ENCODE results near the gene MBNL2.

MBNL2 gene

DNA sequence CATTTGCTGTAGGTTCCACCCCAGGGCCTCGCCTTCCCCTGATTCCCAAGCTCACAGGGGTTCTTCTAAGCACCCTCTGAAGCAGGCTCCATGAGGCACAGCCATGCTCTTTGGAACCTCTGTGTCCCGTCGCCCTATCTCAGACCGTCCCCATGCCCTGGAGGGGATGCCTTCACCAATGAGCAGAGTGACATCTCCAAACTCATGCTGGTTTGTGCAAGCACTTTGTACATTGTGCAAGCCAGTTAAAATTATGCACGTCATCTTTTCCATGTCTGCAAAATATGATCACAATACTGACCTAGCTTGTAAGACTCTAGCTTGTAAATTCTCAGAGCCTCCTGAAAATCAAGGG lies 165.3 kb downstream of the MBNL2 start:
- peak; percentile 74 for DNase-seq

DNA sequence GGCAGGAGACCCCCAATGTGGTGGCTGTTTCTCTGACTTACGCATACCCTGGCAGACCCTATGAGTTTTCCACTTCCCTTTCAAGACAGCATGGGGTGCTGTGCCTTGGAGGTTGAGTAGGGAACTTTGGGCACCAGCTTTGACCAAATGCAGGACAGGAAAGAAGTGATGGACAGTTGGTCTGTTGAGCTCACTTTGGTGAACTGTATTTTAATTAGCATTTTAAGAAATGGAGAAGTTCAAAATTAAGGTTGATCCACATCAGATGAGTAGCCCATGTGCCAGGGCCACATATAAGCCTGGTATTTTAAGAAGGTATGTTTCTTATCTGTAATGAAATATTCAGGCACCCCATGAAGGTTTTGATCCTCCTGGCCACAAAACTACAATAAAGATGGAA lies 165.8 kb downstream of the MBNL2 start:
- no peak for DNase-seq

DNA sequence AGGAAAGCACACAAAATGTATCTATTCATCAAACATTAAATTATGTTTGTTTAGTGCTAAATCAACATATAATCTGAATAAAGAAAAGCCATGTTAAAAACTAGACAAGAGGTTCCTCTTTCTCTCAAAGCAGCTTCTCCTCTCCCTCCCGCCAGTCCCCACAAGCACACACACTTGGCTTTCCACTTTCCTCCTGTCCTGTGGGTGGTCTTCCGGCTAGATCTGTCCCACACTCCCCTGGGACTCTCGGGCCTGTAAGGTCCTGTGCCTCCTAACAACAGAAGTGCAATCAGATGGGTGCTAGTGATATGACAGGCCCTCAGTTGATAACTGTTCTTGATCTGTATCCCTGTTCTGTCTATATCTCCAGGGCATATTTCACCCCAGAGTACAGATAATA lies 166.2 kb downstream of the MBNL2 start:
- DNase-seq = no peak

DNA sequence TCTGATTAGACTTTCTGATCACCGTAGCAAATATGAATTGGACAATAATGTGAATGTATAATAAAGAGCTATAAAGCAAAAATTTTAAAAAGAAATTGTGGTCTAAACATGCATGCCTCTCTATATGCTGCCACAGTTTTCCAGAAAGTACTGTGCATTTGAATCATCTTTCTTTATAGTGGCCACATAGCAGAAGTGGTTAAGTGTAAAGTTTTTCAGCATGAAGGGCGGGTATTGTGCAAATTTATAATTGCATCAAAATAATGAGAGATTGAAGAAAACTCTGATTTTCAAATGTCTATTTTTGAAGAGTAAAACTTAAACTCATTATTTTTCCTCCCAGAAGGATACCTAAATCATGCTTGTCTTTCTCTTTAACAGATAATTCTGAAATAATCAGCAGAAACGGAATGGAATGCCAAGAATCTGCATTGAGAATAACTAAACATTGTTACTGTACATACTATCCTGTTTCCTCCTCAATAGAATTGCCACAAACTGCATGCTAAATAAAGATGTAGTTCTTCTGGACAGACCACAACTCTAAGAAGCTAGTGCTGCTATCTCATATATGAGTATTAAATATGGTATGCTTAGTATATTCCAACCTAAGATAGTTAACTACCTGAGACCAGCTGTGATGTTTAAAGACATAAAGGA lies 168.9 kb downstream of the MBNL2 start:
- DNase-seq = no peak

DNA sequence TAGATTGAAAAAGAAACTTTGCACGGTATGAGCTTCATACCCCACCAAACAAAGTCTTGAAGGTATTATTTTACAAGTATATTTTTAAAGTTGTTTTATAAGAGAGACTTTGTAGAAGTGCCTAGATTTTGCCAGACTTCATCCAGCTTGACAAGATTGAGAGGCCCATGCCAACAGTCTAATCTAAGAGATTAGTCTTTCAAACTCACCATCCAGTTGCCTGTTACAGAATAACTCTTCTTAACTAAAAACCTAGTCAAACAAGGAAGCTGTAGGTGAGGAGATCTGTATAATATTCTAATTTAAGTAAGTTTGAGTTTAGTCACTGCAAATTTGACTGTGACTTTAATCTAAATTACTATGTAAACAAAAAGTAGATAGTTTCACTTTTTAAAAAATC lies 169.9 kb downstream of the MBNL2 start:
- no peak for DNase-seq

DNA sequence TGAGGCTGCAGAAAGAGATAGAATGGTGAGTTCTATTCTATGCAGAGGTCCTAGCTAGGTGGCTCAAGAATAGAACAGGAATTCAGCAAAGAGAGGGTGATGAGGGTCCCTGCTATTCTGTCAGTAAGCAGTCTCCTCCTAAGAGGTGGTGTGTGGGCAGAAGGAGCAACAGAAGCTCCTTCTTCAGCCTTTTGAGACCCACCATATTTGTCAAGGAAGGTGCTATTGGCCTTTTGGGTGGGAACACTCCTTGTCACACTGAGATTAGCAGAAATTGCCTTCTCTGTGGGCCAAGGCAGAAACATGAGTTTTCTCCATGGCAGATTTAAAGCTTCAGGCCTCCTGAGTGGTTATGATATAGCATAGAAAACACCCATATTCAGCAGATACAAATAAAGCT lies 172.4 kb downstream of the MBNL2 start:
- DNase-seq = no peak

DNA sequence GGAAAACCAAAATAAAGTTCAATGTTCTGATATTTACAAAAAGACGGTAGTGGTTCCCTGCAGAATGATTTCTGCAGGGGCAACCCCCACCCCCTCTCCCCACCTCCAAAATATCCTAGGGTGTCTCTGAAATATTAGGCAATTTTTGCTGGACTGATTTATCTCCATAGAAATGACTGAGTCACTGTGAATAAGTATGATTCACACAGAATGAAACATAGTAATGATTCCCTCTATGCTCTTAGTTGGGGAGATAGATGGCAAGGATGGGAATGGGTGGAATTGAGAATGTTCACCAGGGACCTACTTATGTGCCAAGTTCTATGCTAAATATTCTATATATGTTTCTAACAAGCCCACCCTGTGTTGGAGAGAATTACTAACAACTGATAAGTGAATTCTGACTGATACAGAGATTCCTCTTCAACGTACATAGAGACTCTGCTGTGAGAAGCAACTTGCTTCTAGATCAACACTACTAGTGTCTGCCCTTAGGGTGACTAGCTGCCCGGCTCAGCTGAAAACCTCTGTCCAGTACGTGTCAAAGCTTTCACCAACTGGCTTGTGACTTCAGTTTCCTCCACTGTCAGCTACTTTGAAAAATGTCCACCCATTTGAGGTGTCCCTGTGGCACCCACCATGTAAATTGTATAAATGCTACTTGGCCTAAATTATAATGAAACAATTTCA lies 173.5 kb downstream of the MBNL2 start:
- no peak for DNase-seq

DNA sequence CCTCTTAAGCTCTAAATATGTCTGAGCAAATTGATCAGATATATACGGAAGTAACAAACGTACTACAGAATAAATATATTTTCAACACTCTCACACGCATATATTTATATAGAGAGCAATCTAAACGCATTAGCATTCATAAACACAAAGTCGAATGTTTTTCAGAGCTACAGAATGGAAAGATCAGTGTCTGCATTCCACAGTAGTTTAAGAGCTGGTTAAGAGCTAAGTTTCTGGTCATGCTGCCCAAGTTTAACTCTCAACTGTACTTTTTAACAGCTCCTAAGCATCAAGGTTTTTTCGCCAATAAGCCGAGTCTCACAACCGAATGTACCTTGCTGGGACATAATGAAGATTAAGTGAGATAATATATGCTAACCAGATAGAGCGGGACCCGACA lies 175.1 kb downstream of the MBNL2 start:
- DNase-seq = no peak

DNA sequence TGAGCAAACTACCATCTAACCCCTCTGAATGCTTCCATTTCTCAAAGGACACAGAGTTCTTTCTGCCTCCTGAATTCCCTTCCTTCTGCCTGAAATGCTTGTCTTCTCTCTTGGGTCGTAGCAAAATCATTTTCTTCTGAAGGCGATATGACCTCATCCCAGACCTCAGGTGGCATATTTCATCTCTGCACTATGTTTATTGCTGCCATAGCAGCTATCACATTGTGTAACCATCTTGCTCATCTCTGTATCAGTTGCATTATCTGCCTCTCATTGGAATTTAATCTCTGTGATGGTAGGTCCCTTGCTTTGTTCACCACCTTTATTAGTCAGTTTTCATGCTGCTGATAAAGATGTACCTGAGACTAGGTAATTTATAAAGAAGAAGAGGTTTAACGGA lies 179.3 kb downstream of the MBNL2 start:
- DNase-seq = no peak

DNA sequence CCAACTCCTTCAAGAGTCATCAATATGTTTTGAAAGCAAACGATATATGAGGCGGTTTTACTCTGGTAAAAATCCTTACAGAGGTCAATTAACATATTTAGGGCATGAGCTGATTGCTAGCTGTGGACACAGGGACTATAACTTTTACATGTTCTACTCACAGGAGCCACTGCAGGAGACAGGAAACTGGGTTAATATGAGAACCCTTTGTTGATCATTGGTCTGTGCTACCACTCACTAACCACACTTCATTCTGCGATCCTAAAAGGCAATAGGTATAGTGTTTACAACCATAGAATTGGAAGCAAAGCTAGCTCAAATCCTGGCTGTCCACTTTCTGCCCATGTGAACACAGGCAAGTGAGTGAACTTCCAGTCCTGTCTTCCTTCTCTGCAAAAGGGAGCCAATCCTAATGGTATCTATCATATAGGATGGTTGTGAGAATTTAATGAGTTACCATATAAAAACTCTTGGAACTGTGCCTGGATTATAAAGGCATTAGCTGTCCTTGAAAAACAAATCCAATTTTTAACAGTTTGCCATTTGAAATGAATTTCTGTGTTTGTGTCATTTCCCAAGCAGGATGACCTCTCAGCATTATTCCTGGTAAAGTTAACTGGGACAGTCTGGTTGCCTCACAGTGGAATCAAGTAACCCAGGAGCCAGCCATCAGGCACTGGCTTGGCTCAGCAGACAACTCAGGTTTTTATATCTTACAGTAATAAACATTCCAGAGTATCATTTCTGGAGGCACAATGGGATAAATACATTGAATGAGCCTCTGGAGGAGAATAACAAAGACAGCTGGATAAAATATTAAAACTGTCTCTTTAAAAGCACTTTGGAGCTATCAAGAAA lies 182.0 kb downstream of the MBNL2 start:
- no peak for DNase-seq

DNA sequence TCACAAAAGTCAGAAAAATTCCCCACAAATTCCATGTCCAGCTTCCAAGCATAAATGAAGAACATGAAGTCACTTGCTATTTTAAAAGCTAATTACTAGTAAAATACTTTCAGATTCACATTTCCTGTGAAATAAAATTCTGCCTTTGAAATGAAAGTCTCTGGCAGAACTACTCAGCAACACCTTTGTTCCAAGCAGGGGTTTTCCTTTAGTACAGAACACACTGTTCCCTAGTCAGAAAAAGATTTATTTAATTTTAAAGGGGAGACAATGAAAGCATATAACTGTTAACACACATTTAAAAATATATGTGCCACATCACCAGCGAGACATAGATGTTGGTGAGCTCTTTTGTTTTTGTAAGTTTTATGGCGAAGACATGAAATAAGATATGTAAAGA lies 185.4 kb downstream of the MBNL2 start:
- DNase-seq = no peak

DNA sequence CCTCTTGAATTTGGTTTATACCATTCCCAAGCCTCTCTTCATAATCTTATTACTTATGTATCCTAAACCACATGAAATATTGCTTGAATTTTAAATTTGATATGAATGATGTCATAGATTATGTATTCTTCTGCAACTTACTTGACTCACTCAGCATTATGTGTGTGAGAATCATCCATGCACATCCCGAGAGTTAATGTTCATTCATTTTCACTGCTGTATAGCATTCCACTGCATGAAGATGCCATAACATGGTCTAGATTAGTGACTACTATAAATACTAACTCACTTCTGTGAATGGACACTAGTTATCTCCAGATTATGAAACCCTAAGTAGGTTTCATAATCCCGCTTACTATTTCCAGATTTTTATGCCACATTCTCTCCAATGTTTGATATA lies 186.8 kb downstream of the MBNL2 start:
- no peak for DNase-seq

DNA sequence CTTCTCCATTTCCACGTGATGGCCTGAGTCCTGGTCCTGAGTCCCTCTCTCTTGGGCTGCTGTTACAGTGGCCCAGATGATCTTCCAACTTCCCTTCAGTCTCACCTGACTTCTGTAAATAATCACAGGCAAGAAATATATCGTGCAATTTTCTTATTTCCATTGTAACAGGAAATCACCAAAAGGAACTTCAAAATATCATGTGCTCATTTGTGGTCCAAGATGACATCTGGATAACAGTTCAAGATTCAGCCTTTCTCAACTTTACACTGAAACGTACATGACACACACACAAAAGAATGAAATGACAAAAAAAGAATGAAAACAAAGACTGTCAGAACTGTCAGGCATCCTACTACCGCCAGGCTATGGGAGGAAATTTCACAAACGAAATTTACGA lies 189.9 kb downstream of the MBNL2 start:
- no peak for DNase-seq

DNA sequence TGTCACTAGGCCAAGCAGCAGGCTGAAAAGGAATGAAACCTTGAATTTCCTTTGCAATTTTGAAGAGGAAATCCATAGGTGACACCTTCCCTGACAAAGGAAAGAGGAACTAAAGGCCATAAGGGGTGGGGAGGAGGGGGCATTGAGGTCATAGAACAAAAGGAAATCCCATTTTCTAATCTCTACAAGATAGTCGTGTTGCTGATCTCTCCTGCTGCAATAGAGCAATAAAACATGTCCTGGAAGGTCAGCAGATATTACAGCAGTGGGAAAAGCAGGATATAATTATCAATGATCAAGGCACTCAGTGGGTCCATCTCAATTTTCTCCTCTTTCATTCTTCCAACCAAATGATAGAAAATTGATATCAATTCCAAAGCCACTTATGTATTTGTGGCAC lies 191.6 kb downstream of the MBNL2 start:
- DNase-seq = no peak

DNA sequence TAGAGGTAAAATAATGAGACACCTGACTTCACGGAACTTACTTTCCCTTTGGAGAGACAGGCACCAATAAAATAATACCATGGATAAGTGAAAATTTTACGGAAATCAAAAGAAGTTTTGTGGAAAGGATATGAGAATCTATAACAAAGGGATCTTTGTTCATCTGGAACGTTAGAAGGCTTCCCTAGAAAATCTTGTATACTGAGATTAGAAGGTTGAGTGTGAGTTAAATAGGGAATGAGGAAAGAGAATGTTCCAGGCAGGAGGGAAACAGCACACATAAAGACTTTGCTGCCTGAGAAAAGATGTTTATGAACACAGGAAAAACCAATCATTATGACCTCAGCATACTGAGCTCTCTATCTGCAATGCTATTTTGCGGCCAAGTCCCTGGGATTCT lies 192.3 kb downstream of the MBNL2 start:
- DNase-seq = no peak

DNA sequence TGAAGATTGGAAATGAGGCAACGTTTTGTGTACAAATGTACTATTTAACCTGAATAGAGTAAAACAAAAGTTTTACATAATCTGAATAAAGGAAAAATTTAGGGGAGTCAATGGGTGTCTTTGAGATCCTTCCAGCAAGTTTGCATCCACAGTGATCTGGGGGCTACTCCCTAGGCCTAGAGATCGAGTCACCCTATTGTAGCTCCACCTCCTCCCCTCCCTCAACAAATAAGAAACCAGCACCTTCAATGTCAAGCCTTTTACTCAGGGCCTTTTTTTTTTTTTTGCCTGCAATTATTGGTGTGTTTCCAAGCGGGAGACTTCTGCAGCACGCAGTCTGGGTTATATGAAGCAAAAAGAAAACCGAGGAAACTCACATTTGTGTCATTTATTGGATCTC lies 195.6 kb downstream of the MBNL2 start:
- no peak for DNase-seq

DNA sequence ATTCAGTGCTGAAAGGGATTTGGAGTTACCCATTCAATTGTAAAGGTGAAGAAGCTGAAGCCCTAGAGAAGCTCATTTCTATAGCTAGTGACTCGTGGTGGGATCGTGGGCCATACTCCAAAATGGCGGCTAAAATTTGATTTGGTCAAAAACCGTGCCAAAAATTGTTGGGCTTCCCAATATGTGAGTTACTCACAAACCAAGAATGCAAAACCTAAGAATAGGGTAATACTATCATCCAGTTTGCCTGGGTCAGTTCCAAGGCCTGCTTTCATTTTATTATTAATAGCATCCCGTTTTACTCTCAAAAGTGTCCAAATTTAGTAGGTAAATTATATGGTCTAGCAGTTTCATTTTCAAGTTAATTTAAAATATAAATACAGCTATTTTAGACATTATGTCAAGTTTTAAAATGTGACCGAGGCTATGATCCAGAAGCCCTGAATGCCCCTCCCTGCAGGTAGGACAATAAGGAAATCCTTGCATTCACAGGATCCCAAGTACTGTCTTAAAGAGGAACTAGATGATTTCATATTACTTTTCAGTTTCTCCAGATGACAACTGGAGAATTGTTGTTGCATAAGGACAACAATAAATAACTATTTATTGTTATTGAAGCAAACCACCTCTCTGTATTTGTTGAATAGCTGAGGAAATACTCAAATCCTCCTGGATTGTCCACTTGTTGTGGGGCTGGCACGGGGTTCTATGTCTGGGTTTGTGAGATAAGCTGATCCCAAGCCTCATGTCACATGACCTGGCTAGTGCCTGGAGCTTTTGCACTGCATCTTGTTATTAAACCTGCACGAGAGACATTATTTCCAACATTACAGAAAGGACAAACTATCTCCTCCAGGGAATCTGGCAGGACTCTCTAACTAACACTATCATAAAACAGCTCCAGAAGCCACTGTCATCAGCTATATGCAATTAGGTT lies 200.3 kb downstream of the MBNL2 start:
- no peak for DNase-seq

DNA sequence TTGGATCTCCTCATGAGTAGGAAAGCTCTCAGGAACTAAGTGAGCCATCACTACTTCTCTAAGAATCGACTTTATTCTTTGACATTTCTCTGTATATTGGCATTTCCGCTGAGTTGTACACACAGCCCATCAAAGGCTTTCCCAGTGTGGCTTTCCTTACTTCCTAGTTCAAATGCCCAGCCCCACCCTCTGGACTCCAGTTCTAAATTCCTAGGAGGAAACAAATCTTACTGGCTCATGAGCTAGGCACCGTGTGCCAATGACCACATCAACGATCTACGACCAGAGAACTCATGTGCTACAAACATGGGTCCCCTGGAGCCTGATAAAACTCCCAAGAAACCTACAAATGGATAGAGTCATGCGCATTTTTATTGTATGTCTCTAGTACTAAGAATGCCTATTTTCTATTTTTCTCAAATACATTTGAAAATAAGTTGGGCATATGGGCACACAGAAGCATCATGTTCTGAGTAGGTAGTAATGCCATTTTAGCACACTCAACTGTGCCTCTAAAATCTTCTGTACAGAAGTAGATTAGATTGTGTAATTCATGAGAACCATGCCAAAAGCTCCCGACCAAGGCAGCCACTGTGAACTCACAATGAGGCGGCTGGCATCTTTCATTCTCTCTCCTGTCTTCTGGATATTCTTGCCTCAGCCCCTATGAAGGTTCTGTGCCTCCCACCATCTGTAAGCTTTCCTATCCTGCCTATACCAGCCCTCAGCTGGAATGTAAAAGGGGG lies 201.3 kb downstream of the MBNL2 start:
- DNase-seq = no peak

DNA sequence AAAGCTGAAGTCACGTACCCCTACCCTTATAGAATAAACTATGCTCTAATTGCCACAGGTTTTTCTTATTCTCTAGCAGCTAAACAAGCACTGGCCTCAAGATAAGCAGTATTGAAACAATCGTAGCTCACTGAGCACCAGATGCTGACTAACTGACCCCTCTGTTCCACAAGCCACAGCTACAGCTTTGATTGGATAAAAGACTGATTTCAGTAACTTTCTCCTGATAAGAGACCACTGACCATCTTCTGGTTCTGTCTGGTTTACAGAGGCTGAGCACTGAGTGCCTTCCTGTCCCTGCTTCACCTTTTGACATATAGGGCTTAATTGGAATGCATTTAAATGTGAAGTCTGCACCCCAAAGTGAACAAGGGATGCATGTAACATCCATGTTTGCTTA lies 203.5 kb downstream of the MBNL2 start:
- no peak for DNase-seq

DNA sequence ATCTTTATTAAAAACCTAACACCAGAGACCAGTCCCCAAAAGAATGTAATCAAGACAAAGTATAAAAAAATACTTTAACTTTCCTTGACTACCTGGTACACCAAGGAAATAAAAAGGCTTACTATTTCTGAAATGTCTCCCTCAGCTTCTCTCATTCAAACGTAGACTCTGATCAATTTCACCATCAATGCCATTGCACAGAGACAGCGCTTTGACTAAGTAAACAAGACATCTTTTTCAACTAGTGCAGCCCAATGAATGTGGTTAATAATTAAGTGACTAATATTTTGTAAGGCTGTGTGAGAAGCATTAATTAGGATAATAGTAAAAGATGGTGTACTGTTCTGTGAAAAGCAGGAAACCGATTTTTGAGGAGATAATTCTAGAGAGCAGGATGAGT lies 204.6 kb downstream of the MBNL2 start:
- no peak for DNase-seq

DNA sequence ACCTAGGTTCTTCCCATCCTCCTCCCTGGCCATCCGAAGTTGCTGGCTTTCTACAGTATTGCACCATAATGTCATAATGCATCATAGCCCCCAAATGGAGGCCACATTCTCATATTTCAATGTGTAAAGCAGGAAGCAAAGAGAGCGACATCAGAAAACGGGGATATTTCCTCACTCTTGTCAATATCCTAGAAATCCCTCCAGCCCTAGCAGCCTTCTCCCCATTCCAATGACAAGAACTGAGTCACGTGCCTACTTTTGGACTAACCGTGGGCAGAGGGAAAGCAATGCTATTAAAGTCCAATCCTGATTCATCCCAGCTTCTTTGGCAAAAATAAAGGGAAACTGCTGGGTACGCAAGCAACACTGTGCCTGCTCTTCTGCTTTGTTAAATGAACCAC lies 207.5 kb downstream of the MBNL2 start:
- DNase-seq = no peak

DNA sequence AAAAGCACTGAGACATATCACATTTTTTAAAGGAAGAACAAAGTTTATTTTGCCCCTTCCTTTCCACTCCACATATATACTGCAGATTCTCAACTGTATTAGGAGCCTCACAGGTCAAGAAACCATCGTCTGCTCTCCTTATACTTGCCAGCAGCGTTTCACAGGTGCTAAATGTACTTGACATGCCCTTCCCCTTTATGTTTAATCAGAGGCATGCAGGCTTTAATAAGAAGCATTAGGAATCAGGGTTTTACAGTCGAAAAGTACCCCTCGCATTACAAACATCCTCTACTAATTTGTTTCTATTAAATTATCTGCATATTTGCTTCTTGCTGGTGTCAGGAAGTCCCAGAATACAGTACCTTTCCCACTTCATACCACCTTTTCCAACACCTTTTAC lies 208.2 kb downstream of the MBNL2 start:
- DNase-seq = no peak

All from SIG-M5 (cell line).